ENCODE data around the gene BANP.

DNA sequence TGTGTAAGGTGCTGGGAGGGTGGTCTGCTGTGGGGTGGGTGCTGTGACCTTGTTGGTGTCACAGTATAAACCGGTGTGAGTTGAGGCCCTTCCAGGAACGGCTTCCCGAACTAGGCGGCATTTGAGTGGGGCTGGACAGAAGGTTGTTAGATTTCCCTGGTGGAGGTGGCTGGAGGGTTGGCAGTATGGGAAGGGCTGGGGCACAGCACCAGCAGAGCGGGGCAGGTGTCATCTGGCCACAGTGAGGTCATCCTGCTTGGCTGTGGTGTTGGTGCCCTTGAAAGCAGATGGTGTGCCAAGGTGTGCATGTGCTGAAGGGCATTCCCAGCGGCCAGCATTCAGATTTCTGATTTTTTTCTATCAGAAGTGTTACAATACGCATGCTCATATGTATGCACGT is 28.1 kb downstream of the BANP start:
- TF ChIP-seq POLR2A (IDR thresholded peaks at IDR 0.05): no peak
- TF ChIP-seq, protein P1, sequence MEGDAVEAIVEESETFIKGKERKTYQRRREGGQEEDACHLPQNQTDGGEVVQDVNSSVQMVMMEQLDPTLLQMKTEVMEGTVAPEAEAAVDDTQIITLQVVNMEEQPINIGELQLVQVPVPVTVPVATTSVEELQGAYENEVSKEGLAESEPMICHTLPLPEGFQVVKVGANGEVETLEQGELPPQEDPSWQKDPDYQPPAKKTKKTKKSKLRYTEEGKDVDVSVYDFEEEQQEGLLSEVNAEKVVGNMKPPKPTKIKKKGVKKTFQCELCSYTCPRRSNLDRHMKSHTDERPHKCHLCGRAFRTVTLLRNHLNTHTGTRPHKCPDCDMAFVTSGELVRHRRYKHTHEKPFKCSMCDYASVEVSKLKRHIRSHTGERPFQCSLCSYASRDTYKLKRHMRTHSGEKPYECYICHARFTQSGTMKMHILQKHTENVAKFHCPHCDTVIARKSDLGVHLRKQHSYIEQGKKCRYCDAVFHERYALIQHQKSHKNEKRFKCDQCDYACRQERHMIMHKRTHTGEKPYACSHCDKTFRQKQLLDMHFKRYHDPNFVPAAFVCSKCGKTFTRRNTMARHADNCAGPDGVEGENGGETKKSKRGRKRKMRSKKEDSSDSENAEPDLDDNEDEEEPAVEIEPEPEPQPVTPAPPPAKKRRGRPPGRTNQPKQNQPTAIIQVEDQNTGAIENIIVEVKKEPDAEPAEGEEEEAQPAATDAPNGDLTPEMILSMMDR (IDR thresholded peaks at IDR 0.05): no peak
